Kidney (tissue), 14 donors: ENCODE data around the gene AFF3. TPM values are rescaled to one million over a fixed set of nuclear protein-coding genes. Genes with fewer than 3 reads are reported as not detected.

ENCODE experiments used
- DNase-seq, 5 donors: peaks; one replicate each; pipeline ENCODE4 v3.0.0-alpha.2; 2013 to 2020
- FAIRE-seq: peaks from 2 replicates; lab custom pipeline; 2012; peaks lifted over from hg19 to GRCh38; lab: Jason Lieb, UNC
- H3K27ac ChIP-seq, 2 donors: one replicate each; pipeline ENCODE4 v1.7.0; 2013; ENCODE audit warnings: low read depth in 2 of 2, low read length in 2 of 2, inconsistent platforms in 1 of 2
- H3K27me3 ChIP-seq: one replicate; pipeline ENCODE4 v1.7.1; 2013; ENCODE audit warnings: low read length, inconsistent platforms; ENCODE audit not compliant: control insufficient read depth, insufficient read depth
- H3K36me3 ChIP-seq, 3 donors: one replicate each; pipeline versions ENCODE4 v1.7.0 to v1.7.1; 2013; ENCODE audit warnings: low read length in 3 of 3, control low read depth in 1 of 3, inconsistent platforms in 1 of 3; ENCODE audit not compliant: insufficient read depth in 3 of 3, control insufficient read depth in 2 of 3
- H3K4me1 ChIP-seq, 3 donors: one replicate each; pipeline versions ENCODE4 v1.7.0 to v1.7.1; 2013; ENCODE audit warnings: low read length in 3 of 3, inconsistent platforms in 1 of 3, low read depth in 1 of 3; ENCODE audit not compliant: control insufficient read depth in 2 of 3, insufficient read depth in 2 of 3
- H3K4me3 ChIP-seq, 3 donors: one replicate each; pipeline versions ENCODE4 v1.7.0 to v1.8.1; 2013; ENCODE audit warnings: low read length in 3 of 3, control low read depth in 1 of 3, inconsistent platforms in 1 of 3
- H3K9ac ChIP-seq, 3 donors: one replicate each; pipeline versions ENCODE4 v1.7.0 to v1.7.1; 2013; ENCODE audit warnings: low read length in 3 of 3, control low read depth in 1 of 3, inconsistent platforms in 1 of 3
- H3K9me3 ChIP-seq, 3 donors: one replicate each; pipeline versions ENCODE4 v1.7.0 to v1.7.1; 2013; ENCODE audit warnings: low read length in 3 of 3, control low read depth in 1 of 3, inconsistent platforms in 1 of 3; ENCODE audit not compliant: control insufficient read depth in 2 of 3, insufficient read depth in 1 of 3
- intact Hi-C: fragments of 100-400 bp; cut with DNase I; formaldehyde crosslinking; loops from one replicate; pipeline ENCODE4 v1.11.1; 2022
- polyA plus RNA-seq: library from polyadenylated mRNA; stranded (reverse); fragments of 350-450 nt; fragmentation: Illumina TruSeq; extraction: RNeasy Lipid Tissue Mini Kit (QIAGEN cat#74804); gene quantifications from one replicate; pipeline ENCODE4 v1.2.3, GENCODE V29; 2014; ENCODE audit warnings: low read depth, low replicate concordance; ENCODE audit not compliant: insufficient read depth
- total RNA-seq: library from RNA; stranded (reverse); fragmentation: NEBNext Ultra II Directional; extraction: Animal tissue kit (Norgen Biotek cat#: 25700); gene quantifications from one replicate; pipeline ENCODE4 v1.2.1, GENCODE V29; 2021
- TF ChIP-seq, protein P1 (sequence below): IDR thresholded peaks from 3 replicates; pipeline ENCODE4 v1.5.1; 2012; ENCODE audit warnings: mild to moderate bottlenecking, moderate library complexity, borderline replicate concordance; ENCODE audit not compliant: insufficient read depth; ENCODE audit errors: extremely low read depth
- donor health status: control.
- donor health status: control.
- donor health status: control.
- donor health status: control.
- donor health status: control.
- donor health status: DM: yes; HTN: yes; CAD: no.
- donor health status: Normal renal cell carcinoma (clear cell type).

Gene AFF3
- total and polyA plus RNA-seq, 2 donors from 2014 or later: 0.65 to 11.0 TPM

DNA sequence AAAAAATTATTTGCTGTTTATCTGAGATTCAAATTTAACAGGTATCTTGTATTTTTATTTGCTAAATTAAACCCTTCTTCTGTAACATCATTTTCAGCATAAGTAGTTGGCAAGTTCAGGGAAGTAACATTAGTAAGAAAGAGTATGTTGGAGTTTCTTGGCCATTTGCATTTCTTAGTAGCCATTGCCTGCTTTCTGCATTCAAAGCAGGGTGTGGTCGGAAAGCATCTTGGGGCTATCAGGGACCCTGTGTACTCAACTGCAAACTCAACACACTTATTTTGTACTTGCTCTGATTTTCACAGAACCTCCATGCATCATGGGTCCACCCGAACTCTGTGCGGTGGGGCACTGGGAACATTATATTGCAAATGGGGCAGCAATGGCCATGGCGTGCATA, 622.2 kb downstream of the AFF3 start:
- intact Hi-C loops: no loop called here
- Histone ChIP-seq H3K4me3 (no peak overlapping the region), H3K4me1 (no peaks in the 10 kb centered on the region)

DNA sequence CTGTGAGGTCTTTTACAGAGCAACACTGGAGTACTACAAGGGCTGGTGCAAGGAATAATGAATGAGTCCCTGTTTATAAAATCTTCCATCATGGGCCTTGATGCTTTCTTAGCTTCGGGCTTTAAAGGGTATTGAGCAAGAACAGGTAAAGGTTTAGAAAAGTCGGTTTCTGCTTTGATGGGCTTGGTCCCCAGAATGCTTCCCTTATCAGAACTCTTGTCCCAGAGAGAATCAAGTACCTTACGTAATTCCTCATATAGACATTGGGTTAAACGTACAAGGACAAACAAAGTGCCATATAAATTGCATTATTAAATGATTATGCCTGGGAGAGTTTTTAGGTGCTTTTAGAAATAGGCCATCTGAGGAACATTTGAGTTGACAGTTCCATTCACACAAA, 628.0 kb downstream of the AFF3 start:
- no peaks in the 10 kb centered on the region for H3K4me1 ChIP-seq
- no peaks in the 10 kb centered on the region for H3K36me3 ChIP-seq
- intact Hi-C loops: no loop called here
- H3K27me3 ChIP-seq: no peaks in the 10 kb centered on the region
- H3K9ac ChIP-seq: no peak overlapping the region
- H3K4me3 ChIP-seq: no peak overlapping the region
- DNase-seq (no peak), FAIRE-seq (no peak)
- H3K9me3 ChIP-seq: no peaks in the 10 kb centered on the region
- H3K27ac ChIP-seq: no peak overlapping the region
- TF ChIP-seq, protein P1, sequence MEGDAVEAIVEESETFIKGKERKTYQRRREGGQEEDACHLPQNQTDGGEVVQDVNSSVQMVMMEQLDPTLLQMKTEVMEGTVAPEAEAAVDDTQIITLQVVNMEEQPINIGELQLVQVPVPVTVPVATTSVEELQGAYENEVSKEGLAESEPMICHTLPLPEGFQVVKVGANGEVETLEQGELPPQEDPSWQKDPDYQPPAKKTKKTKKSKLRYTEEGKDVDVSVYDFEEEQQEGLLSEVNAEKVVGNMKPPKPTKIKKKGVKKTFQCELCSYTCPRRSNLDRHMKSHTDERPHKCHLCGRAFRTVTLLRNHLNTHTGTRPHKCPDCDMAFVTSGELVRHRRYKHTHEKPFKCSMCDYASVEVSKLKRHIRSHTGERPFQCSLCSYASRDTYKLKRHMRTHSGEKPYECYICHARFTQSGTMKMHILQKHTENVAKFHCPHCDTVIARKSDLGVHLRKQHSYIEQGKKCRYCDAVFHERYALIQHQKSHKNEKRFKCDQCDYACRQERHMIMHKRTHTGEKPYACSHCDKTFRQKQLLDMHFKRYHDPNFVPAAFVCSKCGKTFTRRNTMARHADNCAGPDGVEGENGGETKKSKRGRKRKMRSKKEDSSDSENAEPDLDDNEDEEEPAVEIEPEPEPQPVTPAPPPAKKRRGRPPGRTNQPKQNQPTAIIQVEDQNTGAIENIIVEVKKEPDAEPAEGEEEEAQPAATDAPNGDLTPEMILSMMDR: no peak

More for the DNA sequence above, 622.2 kb downstream of the AFF3 start:
- H3K36me3 ChIP-seq: no peaks in the 10 kb centered on the region
- TF ChIP-seq, protein P1: no peak
- DNase-seq (no peak), FAIRE-seq (no peak)
- no peak overlapping the region for H3K9ac ChIP-seq
- no peak overlapping the region for H3K27ac ChIP-seq
- H3K9me3 ChIP-seq: no peaks in the 10 kb centered on the region
- H3K27me3 ChIP-seq: no peaks in the 10 kb centered on the region

DNA sequence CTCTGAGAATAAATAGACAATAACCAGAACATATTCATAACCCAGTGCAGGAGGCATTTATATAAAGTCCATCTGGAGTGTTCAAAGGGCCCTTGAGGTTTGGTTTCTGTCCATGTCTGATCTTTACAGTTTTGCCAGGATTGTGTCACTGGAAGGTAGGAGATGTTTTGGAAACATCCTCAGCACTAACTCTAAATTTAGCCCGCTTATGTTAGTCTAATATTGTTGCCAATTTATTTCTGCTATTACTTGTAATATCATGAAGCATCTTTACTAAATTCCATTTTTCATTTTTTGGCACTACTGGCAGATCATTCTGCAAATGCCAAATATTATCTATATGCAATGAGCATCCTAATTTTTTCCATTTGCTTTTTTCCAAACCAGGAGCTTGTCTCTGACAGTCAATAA, 630.2 kb downstream of the AFF3 start:
- H3K9me3 ChIP-seq: no peaks in the 10 kb centered on the region
- TF ChIP-seq, protein P1: no peak
- H3K36me3 ChIP-seq: no peaks in the 10 kb centered on the region
- H3K9ac ChIP-seq: no peak overlapping the region
- no peaks in the 10 kb centered on the region for H3K4me1 ChIP-seq
- DNase-seq: no peak
- H3K27me3 ChIP-seq: no peaks in the 10 kb centered on the region
- no peak overlapping the region for H3K27ac ChIP-seq
- FAIRE-seq: no peak
- intact Hi-C loops: no loop called here
- H3K4me3 ChIP-seq: no peak overlapping the region

DNA sequence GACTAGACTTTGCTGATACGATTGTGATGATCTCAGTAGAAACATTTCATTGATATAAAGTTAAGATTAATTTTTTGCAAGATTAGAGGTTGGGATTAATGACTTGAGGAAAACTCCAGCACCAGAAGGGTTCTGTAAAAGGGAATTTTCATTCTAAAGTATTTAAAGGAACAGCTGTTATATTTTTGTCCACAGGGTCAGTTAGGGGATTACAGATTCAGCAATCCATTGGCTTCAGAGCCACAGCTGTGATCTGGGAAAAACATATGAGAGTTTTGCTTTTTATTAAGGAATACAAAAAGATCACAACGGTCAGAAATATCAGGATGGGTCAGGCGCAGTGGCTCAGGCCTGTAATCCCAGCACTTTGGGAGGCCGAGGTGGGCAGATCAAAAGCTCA, 633.0 kb downstream of the AFF3 start:
- FAIRE-seq: no peak
- H3K36me3 ChIP-seq: no peaks in the 10 kb centered on the region
- H3K27ac ChIP-seq: no peak overlapping the region
- TF ChIP-seq, protein P1: no peak
- no peaks in the 10 kb centered on the region for H3K27me3 ChIP-seq
- no peaks in the 10 kb centered on the region for H3K9me3 ChIP-seq
- H3K9ac ChIP-seq: no peak overlapping the region
- DNase-seq: peak in 1 of 5 donors; percentile 49
- intact Hi-C loops: no loop called here
- H3K4me1 ChIP-seq: no peaks in the 10 kb centered on the region
- H3K4me3 ChIP-seq: no peak overlapping the region
